HG03175 (cell line): ENCODE measurements around the gene MYO7B.

Experiments used
- ATAC-seq: cut with Tn5 transposase; IDR thresholded peaks from one replicate; pipeline ENCODE4 v1.9.1; 2021; ENCODE audit warnings: mild to moderate bottlenecking, moderate library complexity; ENCODE audit not compliant: unreplicated experiment

Gene MYO7B

GRCh38 chr2:127658641-127659407, 123.3 kb downstream of the MYO7B start:
- no peak for ATAC-seq

GRCh38 chr2:127659408-127660290, 124.2 kb downstream of the MYO7B start:
- ATAC-seq: no peak

- ATAC-seq: no peak
Measured at GRCh38 chr2:127660291-127660578, 124.8 kb downstream of the MYO7B start.

- no peak for ATAC-seq
Measured at GRCh38 chr2:127661072-127661649, 125.7 kb downstream of the MYO7B start.

- no peak for ATAC-seq
Measured at GRCh38 chr2:127661949-127662510, 126.5 kb downstream of the MYO7B start.

- ATAC-seq: no peak
Measured at GRCh38 chr2:127662937-127663565, 127.6 kb downstream of the MYO7B start.

- no peak for ATAC-seq
Measured at GRCh38 chr2:127663566-127664064, 128.1 kb downstream of the MYO7B start.

- no peak for ATAC-seq
Measured at GRCh38 chr2:127664065-127664894, 128.8 kb downstream of the MYO7B start.

- ATAC-seq: no peak
Measured at GRCh38 chr2:127664895-127665225, 129.4 kb downstream of the MYO7B start.

- ATAC-seq: no peak
Measured at GRCh38 chr2:127665267-127665893, 129.9 kb downstream of the MYO7B start.

- no peak for ATAC-seq
Measured at GRCh38 chr2:127669056-127669455, 133.6 kb downstream of the MYO7B start.

- no peak for ATAC-seq
Measured at GRCh38 chr2:127670055-127670956, 134.8 kb downstream of the MYO7B start.

- ATAC-seq: no peak
Measured at GRCh38 chr2:127670957-127671290, 135.4 kb downstream of the MYO7B start.

GRCh38 chr2:127671557-127672302, 136.2 kb downstream of the MYO7B start:
- ATAC-seq: no peak

GRCh38 chr2:127672341-127673224, 137.1 kb downstream of the MYO7B start:
- ATAC-seq: no peak

- no peak for ATAC-seq
Measured at GRCh38 chr2:127673291-127674069, 138.0 kb downstream of the MYO7B start.
